ENCODE results near the gene PPP1R9B.

PPP1R9B gene, protein sequence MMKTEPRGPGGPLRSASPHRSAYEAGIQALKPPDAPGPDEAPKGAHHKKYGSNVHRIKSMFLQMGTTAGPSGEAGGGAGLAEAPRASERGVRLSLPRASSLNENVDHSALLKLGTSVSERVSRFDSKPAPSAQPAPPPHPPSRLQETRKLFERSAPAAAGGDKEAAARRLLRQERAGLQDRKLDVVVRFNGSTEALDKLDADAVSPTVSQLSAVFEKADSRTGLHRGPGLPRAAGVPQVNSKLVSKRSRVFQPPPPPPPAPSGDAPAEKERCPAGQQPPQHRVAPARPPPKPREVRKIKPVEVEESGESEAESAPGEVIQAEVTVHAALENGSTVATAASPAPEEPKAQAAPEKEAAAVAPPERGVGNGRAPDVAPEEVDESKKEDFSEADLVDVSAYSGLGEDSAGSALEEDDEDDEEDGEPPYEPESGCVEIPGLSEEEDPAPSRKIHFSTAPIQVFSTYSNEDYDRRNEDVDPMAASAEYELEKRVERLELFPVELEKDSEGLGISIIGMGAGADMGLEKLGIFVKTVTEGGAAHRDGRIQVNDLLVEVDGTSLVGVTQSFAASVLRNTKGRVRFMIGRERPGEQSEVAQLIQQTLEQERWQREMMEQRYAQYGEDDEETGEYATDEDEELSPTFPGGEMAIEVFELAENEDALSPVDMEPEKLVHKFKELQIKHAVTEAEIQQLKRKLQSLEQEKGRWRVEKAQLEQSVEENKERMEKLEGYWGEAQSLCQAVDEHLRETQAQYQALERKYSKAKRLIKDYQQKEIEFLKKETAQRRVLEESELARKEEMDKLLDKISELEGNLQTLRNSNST

DNA sequence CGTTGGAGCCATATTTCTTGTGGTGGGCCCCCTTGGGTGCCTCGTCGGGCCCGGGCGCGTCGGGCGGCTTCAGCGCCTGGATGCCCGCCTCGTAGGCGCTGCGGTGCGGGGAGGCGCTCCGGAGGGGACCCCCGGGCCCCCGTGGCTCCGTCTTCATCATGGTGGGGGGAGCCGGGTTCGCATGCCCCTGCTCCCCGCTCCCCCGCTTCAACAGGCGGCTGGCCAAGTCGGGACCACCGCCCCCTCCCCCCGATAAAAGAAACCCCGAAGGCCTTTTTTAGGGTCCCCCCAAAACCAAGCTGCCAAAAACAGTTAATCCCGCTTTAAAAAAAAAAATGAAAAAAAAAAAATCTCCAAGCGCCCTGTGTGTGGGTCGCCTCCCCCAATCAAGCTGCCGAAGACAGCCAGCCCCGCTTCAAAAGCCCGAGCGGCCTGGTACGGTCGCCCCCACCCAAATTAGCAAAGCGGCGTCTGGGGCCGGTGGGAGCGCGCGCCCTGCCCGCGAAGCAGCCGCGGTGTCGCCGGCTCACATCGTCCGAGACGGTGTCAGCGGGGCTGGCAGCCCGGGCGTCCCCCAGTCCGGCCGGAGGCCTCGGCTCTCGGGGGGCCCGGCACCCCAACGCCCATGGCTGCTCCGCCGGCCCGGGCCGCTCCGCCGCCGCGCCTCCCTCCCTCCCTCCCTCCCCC is at the start of gene PPP1R9B:
Gene PPP1R9B, minus strand, starts transcription at position 324 of the 687 bp plus-strand sequence. Its CDS starts 164 bp downstream, at position 160.
- DNase-seq: no peak

DNA sequence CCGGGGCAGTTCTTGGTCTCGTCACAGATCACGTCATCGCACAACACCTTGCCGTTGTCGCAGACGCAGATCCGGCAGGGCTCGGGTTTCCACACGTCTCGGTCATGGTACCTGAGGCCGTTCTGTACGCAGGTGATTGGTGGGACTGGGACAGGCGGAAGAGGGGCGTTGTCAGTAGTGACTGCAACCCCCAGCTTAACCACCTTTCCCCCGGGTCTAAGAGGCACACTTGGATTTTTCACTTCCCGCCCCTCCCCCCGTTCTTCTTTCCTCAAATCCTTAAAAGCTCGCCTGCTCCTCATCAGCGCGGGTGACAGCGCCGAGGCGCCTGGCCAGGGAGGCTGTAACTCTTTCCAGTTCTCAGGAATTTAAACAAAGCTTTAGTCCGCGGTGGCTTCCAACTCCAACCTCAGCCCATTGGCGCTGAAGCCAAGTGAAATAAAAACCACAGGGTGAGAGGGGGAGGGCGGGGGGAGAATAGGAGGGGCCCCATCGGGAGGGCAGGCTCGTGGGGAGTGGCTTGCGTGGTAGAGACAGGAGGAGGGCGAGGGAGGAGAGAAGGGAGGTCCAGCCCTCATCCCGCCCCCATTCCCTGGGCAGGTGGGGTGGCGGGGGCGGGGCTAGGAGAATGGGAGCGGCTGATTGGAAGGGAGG is 49.5 kb upstream of the PPP1R9B start:
- DNase-seq: peak; percentile 97

DNA sequence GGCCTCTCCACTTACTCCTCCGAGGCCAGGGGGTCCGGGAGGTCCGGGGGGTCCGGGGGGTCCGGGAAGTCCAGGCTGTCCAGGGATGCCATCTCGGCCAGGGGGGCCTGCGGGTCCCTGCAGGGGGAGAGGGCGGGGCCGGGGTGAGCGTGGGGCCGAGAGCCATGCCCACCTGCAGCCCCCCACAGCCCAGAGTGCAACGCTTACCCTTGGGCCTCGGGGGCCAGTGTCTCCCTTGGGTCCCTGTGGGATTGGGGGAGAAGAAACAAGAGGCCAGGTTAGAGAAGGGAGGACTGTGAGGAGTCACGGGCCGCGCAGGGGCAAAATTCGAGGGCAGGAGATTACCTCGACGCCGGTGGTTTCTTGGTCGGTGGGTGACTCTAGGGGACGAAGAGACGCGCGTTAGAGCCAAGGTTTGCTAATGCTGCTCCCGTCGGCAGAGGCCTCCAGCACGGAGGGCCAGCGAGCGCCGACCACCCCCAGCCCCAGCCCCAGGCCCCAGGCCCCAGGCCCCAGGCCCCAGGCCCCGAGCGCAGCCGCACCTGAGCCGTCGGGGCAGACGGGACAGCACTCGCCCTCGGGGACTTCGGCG is 48.8 kb upstream of the PPP1R9B start:
- peak; percentile 75 for DNase-seq

DNA sequence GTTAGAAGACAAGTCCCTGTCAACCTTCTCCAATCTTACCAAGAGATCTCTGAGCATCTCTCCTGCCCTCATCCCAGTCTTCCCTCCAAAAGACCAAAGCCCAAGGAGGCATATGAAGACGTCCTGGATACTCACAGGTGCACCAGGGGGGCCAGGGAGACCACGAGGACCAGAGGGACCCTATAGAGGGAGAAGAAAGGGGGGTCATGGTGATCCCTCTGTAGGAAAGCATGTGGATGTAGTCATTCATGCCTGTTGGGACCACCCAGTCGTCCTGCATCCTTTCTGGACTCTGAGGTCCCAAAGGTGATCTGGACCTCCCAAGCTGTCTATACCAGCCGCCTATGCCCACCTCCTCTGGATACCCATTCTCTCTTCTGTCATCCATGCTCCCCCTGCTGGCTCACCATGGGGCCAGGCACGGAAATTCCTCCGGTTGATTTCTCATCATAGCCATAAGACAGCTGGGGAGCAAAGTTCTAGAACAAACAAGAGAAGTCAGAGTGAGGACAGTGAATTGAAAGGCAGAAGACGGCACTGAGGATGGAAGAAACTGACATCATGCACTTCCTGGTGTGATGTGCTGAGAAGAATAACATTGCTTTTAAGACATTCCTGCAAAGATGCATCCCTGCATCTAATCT is 47.7 kb upstream of the PPP1R9B start:
- DNase-seq: no peak

DNA sequence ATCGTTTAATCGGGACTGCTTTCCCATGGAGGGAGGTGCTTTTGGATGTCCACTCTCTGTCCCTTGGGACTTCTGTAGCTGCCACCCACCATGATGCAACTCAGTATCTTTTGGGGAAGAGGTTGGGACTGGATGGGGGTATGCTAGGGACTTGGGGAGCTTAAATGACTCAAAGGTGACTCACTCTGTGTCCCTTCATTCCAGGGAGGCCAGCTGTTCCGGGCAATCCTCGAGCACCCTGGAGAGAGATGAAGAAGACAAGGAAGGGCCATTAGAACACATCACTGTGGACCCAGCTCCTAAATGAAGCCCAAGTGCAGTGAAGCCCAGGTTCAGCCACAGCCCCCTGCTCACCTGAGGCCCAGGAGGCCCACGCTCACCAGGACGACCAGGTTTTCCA is 46.3 kb upstream of the PPP1R9B start:
- no peak for DNase-seq

DNA sequence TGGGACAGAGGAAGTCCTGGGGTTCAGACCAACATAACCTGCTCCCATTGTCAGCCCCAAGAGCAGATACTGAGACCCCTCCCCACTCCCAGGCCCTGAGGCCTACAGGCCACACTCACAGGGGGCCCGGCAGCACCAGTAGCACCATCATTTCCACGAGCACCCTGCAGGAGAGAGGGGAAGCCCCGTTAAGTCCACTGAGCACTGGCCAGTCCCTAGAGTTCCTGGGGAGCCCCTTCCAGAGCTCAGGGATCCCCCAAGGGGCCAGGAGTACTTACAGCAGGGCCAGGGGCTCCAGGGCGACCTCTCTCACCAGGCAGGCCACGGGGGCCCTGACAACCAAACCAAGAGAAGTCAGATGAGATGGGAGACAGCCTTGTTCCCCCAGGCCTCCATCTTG is 45.6 kb upstream of the PPP1R9B start:
- no peak for DNase-seq

DNA sequence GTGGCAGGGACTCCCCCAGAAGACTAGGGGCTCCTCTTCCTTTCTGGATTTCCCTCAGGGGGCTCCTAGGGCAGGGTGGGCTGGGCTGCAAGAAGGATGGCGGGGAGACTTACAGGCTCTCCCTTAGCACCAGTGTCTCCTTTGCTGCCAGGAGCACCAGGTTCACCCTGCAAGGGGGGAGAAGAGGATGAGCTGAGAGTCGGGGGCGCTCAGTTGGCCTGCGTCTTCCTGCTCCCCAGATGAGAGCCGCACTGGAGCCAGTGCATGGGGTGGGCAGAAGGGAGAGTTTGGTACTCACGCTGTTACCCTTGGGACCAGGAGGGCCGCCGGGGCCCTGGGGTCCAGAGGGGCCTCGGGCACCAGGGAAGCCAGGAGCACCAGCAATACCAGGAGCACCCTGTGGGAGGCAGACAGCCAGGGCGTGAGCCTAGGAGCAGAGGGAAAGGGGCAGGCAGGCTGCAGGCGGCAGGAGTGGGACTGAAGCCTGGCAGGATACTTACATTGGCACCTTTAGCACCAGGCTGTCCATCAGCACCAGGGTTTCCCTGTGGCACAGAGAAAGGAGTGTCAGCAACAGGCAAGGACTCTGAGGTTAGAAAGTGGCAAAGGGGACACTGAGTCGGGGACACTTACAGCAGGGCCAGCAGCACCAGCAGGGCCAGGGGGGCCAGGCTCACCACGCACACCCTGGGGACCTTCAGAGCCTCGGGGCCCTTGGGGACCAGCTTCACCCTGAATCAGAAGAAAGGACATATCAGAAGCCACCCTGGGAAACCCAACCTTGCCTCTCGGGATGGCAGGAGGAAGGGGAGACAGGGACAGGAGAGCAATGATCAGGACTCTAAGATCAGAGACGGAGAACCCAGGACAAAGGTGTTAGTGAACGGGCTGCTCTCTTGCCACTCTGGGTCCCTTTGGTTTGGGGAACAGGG is 44.7 kb upstream of the PPP1R9B start:
- DNase-seq: no peak

DNA sequence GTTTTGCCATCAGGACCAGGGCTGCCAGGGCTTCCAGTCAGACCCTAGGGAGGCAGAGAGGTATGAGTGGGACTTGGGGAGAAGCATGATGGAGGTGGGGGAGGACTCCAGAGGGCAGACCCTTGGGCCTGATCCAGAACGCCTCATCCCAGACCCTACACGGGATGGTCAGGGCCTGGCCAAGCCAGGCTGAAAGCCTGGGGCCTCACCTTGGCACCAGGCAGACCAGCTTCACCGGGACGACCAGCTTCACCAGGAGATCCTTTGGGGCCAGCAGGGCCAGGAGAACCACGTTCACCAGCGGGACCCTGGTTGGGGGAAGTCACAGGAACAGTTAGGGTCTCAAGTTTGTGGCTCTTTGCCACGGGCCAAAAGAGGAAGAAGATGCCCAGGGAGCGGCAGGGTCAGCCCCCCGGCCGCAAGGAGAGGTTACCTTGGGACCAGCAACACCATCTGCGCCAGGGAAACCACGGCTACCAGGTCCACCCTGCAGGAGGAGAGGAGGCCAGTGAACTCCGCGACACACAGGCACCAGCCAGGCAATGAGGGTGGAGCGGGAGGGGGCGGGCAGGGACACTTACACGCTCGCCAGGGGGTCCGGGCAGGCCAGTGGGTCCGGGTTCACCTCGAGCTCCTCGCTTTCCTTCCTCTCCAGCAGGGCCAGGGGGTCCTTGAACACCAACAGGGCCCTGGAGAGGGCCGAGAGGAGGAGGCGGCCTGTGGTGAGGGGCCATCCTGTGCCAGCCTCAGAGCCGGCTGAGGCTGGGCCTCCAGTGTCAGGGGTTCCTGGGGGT is 43.9 kb upstream of the PPP1R9B start:
- DNase-seq: peak; percentile 66

DNA sequence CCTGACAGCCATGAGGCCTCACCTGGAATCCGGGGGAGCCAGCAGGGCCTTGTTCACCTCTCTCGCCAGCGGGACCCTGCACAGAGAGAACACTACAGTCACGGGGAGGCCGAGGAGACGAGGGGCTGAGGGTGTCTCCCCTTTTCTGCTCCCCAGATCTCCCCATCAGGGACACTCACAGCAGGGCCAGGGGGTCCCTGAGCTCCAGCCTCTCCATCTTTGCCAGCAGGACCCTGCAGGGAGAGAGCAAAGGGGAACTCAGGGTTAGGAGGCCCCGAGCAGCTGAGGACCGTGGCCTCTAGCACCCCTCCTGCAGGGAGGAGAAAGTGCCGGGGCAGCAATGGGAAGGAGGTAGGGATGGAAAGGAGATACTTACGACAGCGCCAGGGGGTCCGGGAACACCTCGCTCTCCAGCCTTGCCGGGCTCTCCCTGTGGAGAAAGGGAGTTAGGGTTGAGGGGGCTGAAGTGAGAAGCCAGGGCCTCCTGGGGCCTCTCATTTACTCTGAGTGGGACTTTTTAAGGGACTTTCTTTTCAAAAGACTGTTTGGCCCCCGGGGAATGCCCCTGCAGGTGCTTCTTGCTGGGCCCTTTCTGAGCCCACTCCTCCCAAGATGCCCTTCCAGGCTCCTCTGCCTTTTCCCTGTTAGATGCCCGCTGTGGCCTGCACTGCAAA is 42.3 kb upstream of the PPP1R9B start:
- peak; percentile 63 for DNase-seq

DNA sequence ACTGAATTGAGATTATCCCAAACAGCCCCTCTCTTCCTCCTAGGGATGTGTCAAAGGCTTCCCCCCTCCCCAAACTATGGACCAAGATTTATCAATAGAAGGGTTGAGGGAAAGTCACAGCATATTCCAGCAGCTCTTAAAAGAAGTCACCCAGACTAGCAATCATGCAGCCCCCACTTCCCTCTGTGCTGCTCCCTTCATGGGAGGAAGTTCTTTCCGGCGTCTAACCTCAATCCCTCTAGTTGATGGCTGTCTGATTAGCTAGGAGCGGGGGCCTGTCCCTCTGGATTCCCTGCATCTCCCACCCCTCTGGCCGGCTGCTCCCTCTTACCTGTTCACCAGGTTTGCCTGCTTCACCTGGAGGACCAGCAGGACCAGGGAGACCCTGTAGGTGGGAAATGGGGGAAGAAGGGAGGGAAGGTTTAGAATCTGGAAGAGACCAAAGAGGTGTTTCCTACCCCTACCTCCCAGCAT is 41.7 kb upstream of the PPP1R9B start:
- DNase-seq: peak; percentile 53

DNA sequence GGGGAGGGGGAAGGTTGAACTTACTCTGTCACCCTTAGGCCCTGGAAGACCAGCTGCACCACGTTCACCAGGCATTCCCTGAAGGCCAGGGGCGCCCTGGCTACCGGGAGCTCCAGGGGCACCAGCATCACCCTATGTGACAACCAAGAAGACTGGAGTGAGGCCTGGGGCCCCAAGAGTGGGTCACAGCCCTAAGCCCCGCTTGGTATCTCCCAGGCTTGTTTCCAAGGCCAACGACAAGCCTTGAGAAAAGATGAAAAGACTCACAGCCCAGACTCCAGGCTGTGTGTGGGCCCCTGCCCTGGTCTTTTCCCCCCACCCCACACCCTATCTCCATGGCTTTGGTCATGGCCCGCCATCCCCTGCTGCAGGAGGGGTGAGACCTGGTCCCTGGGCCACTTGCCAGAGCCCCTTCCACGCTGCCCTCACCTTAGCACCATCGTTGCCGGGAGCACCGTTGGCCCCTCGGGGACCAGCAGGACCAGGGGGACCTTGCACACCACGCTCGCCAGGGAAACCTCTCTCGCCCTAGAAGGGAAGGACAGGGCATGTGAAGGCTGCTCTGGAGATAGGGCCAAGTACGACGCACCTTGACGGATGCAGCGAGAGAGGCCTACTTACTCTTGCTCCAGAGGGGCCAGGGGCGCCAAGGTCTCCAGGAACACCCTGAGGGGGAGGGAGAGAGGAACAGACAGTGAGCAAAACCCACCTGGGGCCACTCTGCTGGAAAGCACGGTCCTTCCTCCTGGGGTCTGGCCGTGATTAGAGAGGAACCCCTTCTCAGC is 41.1 kb upstream of the PPP1R9B start:
- DNase-seq: peak; percentile 79

DNA sequence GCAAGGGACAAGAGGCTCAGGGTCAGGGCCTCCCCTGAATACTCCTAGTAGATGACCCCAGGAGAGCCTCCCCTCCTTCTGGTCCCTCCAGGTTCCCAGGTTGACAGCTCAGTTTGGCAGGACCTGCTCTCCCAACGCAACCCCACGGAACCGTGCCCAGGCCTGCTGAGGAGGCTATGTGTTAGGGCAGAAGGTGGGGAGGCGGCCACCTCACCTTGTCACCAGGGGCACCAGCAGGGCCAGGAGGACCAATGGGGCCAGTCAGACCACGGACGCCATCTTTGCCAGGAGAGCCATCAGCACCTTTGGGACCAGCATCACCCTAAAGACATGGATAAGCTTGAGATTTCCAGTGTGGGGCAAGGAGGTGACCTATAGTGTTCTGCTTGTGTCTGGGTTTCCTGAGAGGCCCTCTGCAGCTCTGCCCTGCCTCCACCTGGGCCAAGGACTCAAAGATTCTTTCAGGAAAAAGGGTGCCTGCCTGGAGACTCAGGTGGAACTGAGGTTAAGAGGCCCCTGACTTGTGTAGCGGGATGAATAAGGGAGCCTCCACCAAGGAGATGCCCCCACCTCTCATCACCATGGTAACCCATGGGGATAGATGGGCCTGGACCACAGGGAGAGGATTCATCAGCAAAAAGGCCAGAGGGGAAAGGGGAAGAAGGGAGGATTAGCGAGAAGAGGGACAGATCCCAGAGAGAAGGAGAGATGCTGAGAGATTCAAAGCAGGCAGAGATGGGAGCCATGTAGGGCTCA is 40.3 kb upstream of the PPP1R9B start:
- peak; percentile 78 for DNase-seq

DNA sequence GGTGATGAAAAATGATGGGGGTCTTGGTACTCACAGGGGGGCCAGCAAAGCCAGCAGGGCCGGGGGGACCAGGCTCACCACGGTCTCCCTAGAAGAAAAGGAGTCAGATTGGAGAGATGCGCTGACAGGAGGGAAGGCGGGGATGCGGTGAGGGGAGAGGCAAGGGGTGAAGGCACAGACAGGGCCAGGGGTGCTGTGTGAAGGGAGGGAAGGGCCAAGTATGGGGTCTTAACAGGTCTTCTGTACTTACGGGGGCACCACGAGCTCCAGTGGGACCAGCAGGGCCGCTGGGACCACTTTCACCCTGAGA is 39.8 kb upstream of the PPP1R9B start:
- peak; percentile 81 for DNase-seq

DNA sequence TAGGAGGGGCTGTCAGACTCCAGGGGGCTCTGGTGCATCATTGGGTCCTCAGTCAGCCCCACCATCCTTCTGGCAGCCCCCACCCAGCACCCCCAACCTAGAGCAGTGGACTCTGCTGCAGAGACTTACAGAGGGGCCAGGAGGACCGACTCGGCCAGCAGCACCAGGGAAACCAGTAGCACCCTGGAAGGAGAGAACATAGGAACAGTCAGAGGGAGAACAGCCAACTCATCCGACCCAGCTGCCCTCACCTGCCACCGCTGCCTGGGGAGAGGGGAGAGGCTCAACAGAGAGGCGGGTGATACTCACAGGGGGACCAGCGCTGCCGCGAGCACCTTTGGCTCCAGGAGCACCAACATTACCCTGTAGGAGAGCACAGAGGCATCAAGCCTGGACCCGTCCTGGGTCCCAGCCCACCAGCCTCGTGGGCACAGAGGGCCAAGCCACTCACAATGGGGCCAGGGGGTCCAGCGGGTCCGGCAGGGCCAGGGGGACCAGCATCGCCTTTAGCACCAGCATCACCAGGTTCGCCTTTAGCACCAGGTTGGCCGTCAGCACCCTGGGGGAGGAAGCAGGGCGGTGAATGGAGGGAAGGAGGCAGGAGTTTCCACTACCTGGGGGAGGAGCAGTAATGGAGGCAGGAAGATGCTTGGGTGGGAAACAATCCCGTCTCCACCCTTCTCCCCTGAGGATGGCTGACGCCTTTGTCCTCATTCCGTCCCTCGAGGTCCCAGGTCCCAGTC is 39.2 kb upstream of the PPP1R9B start:
- peak; percentile 81 for DNase-seq

DNA sequence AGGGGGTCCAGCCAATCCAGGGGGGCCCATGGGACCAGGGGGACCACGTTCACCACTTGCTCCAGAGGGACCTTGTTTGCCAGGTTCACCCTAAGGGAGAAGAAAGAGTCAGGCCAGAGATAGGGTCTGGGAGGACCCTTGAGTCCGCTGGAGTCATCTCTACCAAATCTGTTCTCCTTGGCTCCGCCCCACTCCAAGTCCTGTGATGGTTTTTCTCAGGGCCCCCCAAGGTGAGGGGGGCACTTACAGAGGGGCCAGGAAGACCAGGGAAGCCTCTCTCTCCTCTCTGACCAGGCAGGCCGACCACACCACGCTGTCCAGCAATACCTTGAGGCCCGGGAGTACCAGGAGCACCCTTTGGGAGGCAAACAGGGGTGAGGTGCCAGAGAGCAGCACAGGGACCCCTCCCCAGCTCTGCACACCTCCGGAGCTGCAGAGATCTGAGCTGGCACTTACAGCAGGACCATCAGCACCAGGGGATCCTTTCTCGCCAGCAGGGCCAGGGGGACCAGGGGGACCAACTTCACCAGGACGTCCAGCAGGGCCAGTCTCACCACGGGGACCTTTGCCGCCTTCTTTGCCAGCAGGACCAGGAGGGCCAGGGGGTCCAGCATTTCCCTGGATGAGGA is 38.6 kb upstream of the PPP1R9B start:
- peak; percentile 81 for DNase-seq

DNA sequence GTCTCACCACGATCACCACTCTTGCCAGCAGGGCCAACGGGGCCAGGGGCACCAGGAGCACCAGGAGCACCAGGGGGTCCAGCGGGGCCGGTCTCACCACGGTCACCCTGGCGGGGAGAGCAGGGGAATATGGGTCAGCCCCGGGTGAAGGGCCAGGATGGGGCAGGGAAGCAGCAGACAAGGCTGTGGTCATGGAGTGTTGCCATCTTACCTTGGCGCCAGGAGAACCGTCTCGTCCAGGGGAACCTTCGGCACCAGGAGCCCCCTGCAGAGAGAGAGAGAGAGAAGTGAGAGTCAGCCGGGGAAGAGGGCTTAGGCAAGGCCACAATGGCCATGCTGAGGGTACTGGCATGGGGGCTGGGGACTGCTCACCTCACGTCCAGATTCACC is 38.0 kb upstream of the PPP1R9B start:
- DNase-seq: no peak
